Stimulated activated CD8-positive, alpha-beta memory T cell treated with anti-CD3 and anti-CD28 coated beads, Interleukin-15, amount 100 ng/mL, for 1 hour (primary cell): ENCODE data around the gene BAIAP2L2.
"Not testable (repeated sequence)": the region's sequence is repeated elsewhere in the genome, so short reads cannot be mapped to it uniquely, and the experiment has no call there.

Experiments
- DNase-seq: peaks from one replicate; pipeline ENCODE4 v3.0.0-alpha.2; 2020; ENCODE audit warnings: low read depth

The BAIAP2L2 gene

GRCh38 chr22:38129021-38129420, 18.5 kb upstream of the BAIAP2L2 start:
- DNase-seq, result no peak

- no peak for DNase-seq
These were observed 17.4 kb upstream of the BAIAP2L2 start for GRCh38 chr22:38127869-38128268.

- DNase-seq, result no peak
These were observed 16.6 kb upstream of the BAIAP2L2 start for GRCh38 chr22:38126928-38127668.

GRCh38 chr22:38125751-38126201, 15.3 kb upstream of the BAIAP2L2 start:
- DNase-seq, result no peak

GRCh38 chr22:38125038-38125610, 14.6 kb upstream of the BAIAP2L2 start:
- DNase-seq, result no peak

GRCh38 chr22:38124236-38124974, 13.9 kb upstream of the BAIAP2L2 start:
- DNase-seq, result no peak

- no peak for DNase-seq
These were observed 12.1 kb upstream of the BAIAP2L2 start for GRCh38 chr22:38122616-38123015.

GRCh38 chr22:38120359-38121110, 10.1 kb upstream of the BAIAP2L2 start:
- DNase-seq, result no peak

- not testable (repeated sequence) for DNase-seq
These were observed 8.3 kb upstream of the BAIAP2L2 start for GRCh38 chr22:38118747-38119146.

- no peak for DNase-seq
These were observed 7.7 kb upstream of the BAIAP2L2 start for GRCh38 chr22:38118182-38118581.

GRCh38 chr22:38117556-38117955, 7.1 kb upstream of the BAIAP2L2 start:
- not testable (repeated sequence) for DNase-seq

GRCh38 chr22:38115423-38116205, 5.1 kb upstream of the BAIAP2L2 start:
- no peak for DNase-seq

- DNase-seq, result peak; percentile 46
These were observed 4.3 kb upstream of the BAIAP2L2 start for GRCh38 chr22:38114484-38115398.

GRCh38 chr22:38112381-38112780, 1.9 kb upstream of the BAIAP2L2 start:
- no peak for DNase-seq

- DNase-seq, result no peak
These were observed 1.5 kb upstream of the BAIAP2L2 start for GRCh38 chr22:38111925-38112355.

GRCh38 chr22:38110863-38111852, 674 bp upstream of the BAIAP2L2 start:
- no peak for DNase-seq

- DNase-seq, result no peak
These were observed 998 bp downstream of the BAIAP2L2 start for GRCh38 chr22:38109371-38110001.

- no peak for DNase-seq
These were observed 1.7 kb downstream of the BAIAP2L2 start for GRCh38 chr22:38108561-38109319.
